ENCODE measurements around the gene TEDC2.

Gene TEDC2, protein sequence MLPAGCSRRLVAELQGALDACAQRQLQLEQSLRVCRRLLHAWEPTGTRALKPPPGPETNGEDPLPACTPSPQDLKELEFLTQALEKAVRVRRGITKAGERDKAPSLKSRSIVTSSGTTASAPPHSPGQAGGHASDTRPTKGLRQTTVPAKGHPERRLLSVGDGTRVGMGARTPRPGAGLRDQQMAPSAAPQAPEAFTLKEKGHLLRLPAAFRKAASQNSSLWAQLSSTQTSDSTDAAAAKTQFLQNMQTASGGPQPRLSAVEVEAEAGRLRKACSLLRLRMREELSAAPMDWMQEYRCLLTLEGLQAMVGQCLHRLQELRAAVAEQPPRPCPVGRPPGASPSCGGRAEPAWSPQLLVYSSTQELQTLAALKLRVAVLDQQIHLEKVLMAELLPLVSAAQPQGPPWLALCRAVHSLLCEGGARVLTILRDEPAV

DNA sequence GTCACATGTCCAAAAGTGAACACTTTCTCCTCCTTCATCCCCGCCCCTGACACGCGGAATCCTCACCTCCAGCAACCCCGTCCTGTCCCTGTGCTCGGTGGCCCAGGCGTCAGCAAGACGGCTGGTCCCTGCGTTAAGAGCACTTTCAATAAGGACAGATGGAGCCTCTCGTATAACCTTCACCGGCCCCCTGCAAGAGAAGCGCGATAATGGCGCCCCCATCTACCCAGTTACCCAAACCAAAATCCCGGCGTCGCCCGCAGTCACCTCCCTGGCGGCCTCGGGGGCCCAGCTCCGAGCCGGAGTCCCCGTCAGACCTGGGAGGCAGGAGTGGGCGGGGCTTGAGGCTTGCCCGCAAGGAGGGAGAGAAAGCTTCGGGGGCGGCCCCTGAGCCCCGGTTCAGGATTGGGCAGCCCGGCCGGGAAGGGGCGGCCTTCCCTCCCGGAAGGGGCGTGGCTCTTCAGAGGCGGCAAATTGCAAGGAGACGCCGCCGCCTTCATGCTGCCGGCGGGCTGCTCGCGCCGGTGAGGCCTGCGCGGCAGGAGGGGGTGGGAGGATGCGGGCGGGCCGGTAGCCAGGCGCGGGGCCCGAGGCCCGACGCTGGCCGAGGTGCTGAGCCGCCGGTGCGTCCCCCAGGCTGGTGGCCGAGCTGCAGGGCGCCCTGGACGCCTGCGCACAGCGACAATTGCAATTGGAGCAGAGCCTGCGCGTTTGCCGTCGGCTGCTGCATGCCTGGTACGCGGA lies at the start of gene TEDC2:
Gene TEDC2 (plus strand): TSS at position 463 of the 744 bp plus-strand sequence. CDS start 36 bp downstream, at position 499.
- peak; percentile 96 for DNase-seq (ENCODE audit: low read depth)
- H3K4me3 ChIP-seq (ENCODE audit: low read length): peak within 1 kb of the TSS; percentile 62
- TF ChIP-seq, protein P1, sequence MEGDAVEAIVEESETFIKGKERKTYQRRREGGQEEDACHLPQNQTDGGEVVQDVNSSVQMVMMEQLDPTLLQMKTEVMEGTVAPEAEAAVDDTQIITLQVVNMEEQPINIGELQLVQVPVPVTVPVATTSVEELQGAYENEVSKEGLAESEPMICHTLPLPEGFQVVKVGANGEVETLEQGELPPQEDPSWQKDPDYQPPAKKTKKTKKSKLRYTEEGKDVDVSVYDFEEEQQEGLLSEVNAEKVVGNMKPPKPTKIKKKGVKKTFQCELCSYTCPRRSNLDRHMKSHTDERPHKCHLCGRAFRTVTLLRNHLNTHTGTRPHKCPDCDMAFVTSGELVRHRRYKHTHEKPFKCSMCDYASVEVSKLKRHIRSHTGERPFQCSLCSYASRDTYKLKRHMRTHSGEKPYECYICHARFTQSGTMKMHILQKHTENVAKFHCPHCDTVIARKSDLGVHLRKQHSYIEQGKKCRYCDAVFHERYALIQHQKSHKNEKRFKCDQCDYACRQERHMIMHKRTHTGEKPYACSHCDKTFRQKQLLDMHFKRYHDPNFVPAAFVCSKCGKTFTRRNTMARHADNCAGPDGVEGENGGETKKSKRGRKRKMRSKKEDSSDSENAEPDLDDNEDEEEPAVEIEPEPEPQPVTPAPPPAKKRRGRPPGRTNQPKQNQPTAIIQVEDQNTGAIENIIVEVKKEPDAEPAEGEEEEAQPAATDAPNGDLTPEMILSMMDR (IDR thresholded peaks at IDR 0.05; ENCODE audit: insufficient read depth, low read depth, low read length, missing control alignments): no peak

DNA sequence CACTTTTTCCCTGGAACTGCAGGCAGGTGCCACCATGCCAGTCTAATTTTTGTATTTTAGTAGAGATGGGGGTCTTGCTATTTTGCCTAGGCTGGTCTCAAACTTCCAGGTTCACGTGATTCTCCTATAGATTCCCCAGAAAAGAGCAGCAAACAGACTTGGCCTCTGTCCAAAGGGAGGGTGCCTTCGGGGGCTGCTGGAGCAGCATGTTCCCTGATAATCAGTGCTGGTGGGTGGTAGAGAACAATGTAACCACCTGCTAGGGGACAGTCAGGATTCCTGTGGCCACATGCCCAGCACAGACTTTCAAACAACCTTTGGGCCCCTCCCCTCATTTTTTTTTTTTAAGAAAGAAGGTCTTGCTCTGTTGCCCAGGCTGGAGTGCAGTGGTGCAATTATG lies 44.8 kb upstream of the TEDC2 start:
- no peak for DNase-seq (ENCODE audit: low read depth)
- H3K4me3 ChIP-seq (ENCODE audit: low read length): no peak overlapping the region
- TF ChIP-seq, protein P1 (IDR thresholded peaks at IDR 0.05; ENCODE audit: insufficient read depth, low read depth, low read length, missing control alignments): no peak

DNA sequence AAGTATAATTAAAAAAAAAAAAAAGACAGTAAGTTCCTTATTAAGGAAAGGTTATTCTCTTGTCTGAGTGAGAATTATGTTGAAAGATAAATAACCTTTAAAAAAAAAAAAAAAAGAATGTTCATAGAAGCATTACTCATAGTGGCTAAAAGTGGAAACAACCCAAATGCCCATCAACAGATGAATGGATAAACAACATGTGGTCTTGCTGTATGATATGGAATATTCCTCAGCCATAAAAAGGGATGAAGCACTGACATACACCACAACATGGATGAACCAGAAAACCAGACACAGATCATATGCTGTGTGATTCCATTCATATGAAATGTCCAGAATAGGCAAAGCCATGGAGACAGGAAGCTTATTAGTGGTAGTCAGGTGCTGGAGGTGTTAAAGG lies 39.9 kb upstream of the TEDC2 start:
- H3K4me3 ChIP-seq (ENCODE audit: low read length): no peak overlapping the region
- TF ChIP-seq, protein P1 (IDR thresholded peaks at IDR 0.05; ENCODE audit: insufficient read depth, low read depth, low read length, missing control alignments): no peak
- no peak for DNase-seq (ENCODE audit: low read depth)

DNA sequence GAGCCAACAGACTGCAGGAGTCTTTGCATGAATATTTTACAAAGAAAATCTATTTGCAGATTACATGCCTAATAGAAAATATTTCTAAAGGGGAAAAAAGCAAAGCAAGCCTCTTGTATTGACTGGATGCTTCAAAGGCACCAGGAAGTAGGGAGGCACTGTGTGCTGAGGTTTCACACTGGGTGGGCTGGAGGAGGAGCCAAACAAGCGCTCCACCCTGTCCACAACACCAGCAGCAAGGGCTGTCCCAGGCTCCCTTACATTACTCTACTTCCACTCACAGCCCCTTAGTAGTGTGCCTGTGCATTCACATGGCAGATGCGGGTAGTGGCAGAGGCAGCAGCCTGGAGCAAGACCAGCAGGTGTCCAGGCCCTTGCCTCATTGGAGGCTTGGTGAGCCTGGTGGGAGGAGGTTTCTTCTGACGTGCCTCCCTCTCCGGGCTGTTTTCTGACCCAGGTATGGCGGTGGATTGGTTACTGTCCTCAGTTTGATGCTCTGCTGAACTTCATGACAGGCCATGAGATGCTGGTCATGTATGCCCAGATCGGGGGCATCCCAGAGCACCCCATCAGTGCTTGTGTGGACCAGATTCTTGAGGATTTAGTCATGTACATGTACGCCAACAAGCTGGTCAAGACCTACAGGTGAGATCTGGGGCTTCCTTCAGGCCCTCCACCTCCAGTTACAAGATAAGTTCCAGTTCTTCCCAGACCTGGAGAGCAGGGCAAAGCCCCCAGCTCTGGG lies 37.6 kb upstream of the TEDC2 start:
- TF ChIP-seq, protein P1 (IDR thresholded peaks at IDR 0.05; ENCODE audit: insufficient read depth, low read depth, low read length, missing control alignments): no peak
- no peak for DNase-seq (ENCODE audit: low read depth)
- H3K4me3 ChIP-seq (ENCODE audit: low read length): no peak overlapping the region

DNA sequence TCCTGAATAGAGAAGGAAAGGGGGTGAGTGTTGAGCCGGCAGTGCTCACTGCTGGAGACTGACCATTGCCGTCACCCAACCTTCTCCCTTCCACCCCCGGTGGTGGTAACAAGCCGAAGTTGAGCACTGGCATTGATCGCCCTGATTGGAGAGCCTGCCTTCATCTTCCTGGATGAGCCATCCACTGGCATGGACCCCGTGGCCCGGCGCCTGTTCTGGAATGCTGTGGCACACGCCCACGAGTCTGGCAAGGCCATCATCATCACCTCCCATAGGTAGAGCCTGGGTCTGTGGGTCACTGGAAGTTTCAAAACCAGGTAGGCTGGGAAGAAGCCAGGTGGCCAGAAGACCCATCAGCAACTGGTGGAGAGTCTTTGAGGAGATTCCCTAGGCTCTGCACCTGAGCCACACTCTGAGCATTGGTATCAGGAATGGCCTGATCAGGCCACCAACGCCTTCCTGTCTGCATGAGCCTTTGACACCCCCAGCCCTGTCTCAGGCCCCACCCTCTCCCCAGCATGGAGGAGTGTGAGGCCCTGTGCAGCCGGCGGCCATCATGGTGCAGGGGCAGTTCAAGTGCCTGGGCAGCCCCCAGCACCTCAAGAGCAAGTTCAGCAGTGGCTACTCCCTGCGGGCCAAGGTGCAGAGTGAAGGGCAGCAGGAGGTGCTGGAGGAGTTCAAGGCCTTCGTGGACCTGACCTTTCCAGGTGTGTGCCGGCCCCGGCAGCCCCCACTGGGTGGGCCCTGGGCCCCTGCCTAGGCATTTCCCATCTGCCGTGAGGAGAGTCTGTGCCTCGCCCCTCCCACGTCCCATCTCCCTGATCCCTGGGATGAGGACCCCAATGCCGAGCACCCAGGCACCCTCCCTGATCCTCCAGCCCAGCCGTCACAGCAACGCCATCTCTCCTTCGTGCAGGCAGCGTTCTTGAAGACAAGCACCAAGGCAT lies 35.6 kb upstream of the TEDC2 start:
- no peak overlapping the region for H3K4me3 ChIP-seq (ENCODE audit: low read length)
- DNase-seq (ENCODE audit: low read depth): no peak
- TF ChIP-seq, protein P1 (IDR thresholded peaks at IDR 0.05; ENCODE audit: insufficient read depth, low read depth, low read length, missing control alignments): no peak

DNA sequence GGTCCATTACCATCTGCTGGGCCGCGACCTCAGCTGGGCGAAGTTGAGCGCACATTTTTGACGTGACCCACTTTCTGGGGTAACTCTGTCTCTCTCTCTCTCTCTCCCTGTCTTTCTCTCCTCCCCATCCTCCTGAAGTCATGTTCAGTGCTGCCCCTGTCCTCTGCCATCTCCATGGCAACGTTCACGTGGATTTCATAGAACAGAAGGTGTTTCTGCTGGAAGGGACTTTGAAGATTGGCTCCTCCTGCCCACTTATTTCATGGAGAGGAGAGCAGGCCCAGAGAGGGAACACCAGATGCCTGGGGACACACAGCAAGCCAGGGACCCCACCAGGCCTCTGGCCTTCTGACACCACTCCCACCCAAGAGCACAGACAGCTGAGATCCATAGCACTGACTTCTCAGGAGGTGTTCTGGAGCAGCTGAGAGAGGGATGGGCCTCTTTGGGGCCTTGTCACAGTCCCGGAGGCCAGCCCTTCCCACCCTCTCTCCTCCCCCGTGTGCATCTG lies 34.8 kb upstream of the TEDC2 start:
- H3K4me3 ChIP-seq (ENCODE audit: low read length): no peak overlapping the region

More for the DNA sequence above, 34.8 kb upstream of the TEDC2 start:
- no peak for DNase-seq (ENCODE audit: low read depth)
- TF ChIP-seq, protein P1 (IDR thresholded peaks at IDR 0.05; ENCODE audit: insufficient read depth, low read depth, low read length, missing control alignments): no peak

All from epithelial cell of esophagus (primary cell).